ENCODE measurements around the gene HTRA1.

Gene HTRA1

DNA sequence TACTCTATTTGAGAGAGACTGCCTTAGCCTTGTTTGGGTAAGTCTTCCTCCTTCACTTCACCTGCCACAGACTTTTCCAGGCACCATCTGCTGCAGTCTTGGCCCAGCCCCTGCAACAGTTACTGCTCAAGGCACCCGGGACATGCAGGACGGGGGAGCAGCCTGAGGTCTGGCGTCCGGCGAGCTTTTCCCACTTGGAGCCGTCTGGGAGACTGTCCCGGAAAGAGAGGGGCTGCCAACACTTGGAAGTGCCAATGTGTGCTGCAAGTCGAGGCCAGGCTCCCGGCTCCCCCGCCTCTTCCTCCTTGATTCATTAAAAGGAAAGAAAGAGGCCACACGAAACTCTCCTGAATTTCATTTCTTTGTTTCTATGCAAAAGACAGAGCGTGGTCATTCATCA, 13.7 kb downstream of the HTRA1 start:
- no peak for DNase-seq

DNA sequence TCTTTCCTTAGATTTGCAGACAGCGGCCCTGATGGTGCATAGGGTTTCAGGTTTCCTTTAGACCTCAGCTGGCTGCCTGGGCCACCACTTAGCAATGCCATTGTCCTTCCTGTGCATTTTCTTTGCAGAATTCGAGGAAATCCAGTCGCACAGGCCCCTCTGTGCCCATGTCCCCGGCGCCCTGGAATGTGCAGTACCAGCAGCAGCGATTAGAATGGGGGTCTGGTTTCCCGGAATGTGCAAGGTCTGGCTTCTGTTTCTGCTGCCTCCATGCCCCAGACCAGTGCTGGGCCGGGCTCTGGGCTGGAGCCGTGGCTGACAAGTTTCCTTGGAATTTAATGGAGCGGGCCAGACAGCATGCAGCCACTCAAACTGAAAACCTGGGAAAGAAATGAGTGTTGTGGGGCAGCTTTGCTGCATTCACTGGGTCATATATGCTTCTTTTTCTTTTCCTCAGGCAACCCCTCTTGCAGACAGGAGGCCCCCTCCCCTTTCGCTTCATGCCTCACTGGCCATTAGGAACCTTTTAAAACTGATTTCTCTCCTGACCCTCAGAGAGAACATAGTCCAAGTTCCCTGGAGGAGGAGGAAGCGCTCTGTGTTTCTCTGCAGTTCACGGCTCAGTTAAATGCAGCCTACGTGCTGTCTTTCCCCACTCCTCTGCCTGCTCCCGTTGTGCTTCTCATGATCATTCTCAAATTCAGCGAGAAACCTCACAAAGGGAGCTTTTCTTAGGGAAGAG, 14.4 kb downstream of the HTRA1 start:
- DNase-seq: no peak

DNA sequence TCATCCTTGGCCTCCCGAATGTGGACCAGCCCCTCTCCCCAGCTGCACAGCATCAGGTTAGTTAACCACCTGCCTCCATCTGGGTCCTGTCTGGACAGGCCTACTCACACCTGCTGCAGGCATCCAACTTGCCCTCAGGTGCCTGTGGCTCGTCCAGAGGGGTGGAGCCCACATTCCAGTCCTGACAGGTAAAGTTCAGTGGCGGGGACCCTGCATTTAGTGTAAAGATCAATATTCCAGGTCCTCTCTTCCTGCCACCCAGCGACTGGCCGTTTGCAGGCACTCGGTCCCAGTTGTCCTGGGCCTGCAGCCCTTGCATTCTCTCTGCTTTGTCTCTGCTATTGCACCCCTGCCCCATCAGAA, 15.0 kb downstream of the HTRA1 start:
- DNase-seq: no peak

DNA sequence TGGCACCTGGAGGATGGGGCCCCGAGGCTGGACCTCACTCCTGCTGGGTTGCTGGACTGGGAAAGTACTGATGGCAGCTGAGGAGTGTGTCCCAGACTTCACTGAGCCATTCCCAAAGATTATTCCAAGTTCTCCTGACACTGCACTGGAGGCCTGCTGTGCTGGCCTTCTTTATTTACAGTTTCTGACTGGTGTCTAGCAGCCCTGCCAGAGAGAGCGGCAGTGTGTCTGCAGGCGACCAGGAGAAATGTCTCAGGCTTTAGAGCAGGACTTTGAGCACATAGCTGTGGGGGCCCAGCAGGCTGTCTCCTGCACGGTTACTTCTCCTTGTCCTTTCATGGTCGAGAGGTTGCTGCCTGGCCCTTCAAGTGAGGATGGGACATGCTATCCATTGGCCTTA, 16.1 kb downstream of the HTRA1 start:
- DNase-seq: no peak

DNA sequence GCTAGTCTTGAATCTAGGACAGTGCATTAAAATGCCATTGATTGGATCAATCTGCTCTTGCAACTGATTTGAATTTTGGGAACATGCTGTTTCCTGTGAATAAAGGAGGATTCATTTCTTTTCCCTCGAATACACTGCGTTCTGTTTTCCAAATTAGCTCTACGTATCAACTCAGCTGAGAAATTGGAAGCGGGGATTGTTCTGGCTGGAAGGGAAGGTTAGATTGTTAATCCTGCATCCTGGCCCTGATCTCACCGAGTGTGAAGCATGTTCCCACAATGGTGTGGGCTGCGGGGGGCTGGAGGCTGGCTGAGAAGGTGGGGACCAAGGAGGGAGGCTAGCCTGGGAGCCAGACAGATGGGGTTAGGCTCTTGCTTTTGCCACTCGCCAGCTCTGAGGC, 17.6 kb downstream of the HTRA1 start:
- no peak for DNase-seq

DNA sequence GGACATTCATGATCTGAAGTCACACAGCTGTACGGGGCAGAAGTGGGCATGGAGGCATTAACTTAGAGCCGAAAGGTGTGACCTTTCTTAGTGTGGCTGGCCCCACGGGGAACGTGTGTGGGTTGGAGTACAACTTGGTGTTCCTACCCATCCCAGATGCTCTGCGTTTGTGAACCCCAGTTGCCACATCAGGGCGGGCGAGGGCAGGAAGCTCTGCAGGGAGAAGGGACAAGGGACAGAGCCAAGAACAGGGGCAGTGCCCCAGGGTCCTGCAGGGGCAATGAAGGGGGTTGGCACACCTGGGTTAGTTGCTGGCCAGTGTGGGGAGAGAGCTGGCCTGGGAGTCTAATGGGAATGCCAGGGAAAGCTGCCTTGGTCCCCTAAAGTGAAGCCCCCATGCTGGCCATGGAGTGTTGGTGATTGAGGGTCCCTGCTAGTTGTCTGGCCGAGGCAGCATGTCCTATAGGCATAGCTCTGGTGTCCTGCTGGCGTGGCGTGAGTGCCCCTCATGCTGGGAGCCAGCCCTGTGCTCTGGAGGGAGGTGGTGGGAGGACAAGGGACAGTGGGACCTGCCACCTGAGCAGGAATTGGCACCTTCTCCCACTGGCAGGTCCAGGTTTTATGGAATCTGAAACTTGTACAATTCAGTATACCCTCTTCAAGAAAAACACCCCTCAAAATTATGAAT, 18.9 kb downstream of the HTRA1 start:
- no peak for DNase-seq

DNA sequence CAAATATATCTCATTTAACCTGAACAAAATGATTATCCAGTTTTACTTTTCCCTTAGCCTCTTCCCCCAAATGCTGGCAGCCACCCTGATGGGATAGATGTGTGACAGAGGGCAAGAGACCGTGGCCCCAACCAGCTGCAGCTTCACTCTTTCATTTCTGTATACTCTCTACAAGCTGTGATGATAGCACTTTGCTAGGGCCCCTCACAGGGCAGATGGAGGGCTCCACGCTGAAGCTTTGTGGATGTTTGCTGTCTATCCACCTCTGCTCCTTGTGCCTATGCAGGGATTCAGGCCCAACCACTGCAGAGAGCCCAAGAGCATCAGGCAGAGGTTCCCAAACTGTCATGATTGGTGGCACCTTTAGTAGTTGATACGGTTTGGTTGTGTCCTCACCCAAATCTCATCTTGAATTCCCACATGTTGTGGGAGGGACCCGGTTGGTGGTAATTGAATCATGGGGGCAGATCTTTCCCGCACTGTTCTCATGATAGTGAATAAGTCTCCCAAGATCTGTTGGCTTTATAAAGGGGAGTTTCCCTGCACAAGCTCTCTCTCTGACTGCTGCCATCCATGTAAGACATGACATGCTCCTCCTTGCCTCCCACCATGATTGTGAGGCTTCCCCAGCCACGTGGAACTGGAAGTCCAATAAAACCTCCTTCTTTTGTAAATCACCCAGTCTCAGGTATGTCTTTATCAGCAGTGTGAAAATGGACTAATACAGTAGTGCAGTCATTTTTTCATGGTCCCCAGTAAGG, 20.1 kb downstream of the HTRA1 start:
- no peak for DNase-seq

DNA sequence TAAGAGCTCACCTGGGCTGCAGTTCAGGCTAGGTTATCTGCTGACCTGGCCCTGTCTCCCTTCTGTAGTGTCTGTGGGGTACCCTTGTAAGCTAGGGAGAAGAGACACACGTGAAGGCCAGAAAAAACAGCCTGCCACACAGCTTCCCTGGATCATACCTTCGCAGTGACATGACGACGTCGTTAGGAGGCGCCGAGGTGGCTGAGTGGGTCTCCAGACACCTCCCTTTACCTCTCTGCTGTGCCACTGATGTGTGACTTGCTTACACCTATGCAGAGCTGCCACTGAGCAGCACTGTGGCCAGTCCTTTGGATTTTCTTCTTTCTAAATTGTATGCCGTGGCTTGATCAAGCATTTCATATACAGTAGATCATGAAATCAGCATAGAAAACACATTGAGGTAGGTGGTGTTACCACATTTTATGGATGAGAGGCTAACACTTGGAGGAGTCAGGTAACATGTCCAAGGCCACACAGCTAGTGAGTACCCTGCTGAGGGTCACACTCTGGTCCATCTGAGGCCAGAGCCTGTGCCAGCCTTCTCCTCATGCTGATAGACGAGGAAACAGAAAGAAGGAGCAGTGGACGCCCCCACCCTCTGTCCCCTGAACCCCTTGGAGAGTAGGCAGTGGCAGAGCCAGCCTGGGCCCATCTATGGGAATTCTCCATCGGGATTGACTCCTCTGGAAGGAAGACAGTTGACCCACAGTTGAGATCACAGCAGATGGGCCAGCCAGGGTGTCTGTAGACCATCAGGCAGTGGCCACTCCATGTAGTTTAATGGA, 23.1 kb downstream of the HTRA1 start:
- DNase-seq: no peak

DNA sequence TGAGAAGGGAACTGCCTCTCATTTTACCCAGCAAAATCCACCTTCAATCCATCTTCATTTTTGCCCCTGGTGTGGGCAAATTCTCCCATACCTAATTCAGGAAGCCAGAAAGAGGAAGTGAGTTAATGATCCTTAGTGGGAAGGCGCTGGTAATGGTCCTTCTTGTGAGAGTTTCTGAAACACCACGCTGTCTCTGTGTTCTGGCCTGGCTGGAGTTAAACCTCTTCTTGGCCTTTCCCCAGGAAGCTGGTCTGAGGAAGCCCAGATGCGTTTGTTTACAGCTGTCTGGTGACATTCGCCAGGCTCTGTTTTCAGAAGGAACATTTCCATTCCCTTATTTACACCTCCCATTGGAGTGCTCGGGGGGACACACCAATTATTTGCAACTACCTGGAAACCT, 24.3 kb downstream of the HTRA1 start:
- DNase-seq: no peak

DNA sequence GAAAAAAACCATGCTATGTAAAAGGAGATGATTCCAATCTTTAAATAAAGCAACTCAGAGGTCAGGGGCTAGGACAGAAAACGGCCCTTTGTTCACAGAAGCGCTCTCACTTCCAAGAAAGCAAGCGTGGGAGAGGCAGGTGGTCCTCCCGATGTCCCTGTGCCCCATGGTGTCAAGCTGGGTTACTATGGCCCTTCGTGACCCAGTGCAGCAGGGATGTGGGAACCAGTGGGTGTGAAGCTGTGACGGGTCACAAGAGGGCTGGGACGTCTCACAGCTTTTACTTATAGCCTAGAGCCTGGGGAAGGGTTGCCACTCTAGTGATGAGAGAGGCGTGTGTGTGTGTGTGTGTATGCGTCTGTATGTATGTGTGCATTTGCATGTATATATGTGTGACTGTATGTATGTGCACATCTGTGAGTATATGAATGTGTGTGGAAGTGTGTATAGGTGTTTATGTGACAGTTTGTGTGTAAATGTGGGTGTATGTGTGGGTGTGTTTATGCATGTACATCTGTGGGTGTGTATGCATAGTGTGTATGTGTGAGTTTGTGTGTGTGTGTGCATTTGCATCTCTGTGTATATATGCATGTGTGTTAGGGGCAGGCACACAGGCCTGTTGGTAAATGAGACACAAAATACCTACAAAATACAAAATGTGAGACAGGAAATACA, 25.2 kb downstream of the HTRA1 start:
- no peak for DNase-seq

DNA sequence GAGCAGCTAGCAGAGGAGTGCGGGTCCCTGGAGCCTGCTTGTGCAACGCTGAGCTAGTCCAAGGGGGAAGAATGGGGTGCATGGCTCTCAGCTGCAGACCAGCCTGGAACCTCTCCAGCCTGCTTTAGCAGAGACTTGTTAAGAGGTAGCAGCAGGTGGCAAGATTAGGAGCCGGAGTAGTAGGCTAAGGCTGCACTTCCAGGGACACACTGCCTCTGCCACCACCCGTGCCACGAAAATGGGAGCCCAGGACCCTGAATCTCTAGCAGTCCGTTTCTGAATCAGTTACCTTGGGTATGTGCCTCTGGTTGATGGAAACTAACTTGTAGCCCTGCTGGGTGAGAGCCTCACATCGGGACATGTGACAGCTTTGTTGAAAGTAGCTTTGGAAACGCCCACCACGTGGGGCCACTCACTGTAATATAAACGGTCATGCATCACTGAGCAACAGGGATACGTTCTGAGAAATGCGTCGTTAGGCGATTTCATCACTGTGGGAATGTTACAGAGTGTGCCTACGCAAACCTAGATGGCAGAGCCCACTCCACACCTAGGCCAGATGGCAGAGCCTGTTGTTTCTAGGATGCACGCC, 25.9 kb downstream of the HTRA1 start:
- peak; percentile 29 for DNase-seq

DNA sequence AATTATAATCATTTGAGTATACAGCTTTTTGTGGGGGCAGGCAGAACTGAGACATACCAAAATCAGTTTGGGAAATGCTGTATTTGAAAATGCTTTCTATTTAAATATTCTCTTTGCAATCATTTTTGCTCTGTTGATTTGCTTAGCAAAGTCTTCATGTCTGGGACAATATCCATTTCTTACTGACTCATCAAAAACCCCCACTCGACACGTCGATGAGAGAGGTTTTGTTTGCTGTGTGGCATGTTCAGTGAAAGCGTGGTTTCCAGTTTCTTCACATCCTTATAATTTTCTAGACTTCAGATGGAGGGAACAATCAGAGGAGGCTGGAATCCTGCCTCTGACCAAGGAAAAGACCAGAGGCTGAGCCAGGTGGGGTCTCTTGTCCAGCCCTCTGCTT, 28.9 kb downstream of the HTRA1 start:
- no peak for DNase-seq

DNA sequence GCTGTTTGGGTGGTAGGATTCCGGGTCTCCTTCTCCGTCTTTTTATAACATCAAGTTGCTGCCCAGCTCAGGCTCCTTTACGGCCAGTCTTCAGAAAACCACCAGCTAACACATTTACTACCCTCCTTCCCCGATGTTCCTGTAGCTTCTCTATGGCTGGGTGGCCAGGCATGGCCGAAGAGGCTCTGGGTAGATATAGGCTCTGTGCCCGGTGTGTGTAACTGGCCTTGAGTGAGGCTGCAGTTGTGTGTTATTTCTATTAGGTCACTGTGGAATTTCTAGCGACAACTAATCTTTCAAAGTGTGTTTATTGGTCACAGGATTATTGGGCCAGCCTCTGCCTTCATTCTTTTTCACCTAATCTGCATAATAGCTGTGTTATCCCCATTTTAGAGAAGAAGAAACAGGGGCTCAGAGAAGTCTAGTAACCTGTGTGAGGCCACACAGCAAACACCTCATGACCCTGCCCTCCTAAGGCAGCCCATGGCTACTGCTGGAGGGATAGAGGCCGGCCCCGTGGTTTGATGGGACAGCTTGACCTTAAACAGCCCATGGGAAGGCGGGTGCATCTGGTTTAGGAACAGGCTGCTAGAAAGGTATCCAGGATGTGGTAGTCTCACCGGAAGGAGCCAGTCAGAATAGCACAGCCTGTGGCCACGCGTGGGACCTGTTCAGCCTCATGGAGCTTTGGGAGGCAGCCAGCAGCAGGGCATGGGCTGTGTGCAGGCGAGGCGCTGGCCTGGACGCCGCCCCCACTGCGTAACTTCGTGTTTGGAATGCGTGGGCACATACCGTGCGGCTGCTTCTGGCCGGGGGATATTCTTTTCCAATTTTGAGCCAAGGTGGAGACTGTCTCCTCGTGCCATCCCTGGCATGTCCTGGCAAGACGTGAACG, 29.7 kb downstream of the HTRA1 start:
- no peak for DNase-seq

DNA sequence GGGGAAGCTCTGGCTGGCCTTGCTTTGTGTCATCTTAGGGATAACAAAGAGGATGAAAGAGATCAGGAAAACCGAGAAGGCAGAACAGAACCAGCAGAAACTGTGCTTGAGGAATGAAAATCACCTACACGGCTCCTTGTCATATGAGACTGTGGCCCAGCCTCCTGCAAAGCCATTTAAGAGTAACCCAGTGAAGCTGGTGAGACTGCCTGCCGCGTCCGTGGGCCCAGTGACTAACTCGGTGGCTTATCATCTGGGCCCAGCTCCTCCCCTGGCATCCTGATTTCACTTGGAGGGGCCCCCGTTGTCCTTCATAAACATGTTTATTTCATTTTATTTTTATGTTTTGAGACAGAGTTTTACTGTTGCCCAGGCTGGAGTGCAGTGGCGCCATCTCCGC, 30.7 kb downstream of the HTRA1 start:
- DNase-seq: no peak

DNA sequence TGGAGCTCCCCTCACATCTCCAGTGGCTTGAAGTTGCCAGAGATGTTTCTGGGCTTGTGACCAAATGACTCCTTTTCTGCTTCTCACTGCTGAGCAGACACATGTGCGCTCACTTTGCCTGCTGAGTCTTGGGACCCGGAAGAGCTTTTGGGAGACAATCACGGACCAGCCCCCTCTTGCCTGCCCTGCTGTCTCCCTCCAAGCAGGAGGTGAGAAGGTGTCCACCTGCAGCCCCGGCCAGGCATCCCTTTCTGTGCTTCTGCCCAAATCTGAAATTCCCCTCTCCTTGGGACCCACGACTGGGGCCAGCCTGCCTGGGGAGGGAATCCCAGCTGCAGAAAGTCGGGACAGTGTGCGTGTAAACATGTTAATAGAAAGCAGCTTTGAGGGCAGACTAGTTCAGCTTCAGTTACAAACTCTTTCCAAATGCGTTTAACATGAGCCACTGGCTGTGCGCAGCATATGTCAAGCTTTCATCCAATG, 31.7 kb downstream of the HTRA1 start:
- DNase-seq: no peak

DNA sequence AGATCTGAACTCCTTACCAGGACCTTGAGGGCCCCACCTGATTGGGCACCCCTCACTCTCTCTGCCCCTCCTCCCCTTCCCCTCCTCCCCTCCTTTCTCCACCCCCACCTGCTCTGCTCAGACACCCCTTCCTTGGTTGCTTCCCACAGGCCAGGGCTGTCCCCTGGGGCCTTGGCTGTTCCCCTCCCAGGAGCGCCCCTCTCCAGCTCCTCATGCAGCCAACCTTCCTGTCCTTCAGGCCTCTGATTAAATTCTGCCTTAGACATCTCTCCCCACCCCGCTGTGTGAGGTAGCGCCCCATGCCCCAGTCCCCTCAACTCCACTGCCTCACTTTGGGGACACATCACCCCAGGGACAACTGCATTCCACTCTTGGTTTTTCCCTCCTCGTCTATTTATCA, 32.4 kb downstream of the HTRA1 start:
- DNase-seq: no peak

DNA sequence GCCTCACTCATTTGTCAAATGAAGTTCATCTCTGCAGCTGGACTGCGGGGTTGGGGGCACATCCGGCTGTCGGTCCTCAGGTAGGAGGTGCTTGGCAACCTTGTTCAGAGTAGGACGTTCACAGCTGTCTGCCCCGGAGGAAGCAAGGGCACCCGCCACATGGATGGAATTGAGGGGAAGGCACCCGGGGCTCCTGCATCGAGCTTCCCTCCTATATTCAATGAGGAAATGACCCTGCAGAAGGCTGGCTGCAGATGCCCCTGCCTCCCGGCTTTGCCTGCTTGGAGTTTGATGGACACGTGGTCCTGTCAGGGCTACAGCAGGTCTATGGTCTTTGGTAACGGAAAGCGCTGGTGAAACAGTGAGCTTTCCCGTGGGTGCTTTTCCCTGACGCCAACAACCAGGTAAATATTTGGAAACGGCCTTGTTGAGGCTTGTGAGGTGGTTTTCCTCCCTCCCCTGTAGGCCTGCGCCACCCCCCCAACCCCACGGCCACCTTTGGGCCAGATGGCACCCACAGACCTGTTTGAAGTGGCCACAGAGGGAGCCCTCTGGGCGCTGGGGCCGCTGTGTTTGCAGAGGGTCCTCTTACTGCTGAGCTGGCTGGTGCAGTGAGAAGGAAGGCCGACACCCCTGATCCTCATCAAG, 32.9 kb downstream of the HTRA1 start:
- DNase-seq: no peak

DNA sequence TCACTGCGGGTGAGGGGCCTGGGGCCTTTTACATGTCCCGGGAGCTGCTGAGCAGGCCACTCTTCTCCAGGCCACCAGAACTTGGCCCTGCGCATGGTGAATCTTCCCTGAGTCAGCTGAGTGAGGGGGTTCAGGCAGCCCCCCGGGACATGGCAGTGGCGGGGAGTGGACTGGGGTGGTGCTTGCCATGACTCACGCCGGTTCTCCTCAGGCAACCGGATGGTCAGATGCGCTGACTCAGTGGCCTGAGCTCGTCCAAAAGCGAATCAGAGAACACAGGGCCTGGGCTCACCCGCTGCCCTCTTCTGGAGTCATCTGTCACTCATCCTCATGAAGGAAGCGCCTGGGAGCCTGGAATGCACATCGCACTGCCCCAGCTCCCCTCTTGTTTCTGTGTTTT, 33.5 kb downstream of the HTRA1 start:
- DNase-seq: no peak

DNA sequence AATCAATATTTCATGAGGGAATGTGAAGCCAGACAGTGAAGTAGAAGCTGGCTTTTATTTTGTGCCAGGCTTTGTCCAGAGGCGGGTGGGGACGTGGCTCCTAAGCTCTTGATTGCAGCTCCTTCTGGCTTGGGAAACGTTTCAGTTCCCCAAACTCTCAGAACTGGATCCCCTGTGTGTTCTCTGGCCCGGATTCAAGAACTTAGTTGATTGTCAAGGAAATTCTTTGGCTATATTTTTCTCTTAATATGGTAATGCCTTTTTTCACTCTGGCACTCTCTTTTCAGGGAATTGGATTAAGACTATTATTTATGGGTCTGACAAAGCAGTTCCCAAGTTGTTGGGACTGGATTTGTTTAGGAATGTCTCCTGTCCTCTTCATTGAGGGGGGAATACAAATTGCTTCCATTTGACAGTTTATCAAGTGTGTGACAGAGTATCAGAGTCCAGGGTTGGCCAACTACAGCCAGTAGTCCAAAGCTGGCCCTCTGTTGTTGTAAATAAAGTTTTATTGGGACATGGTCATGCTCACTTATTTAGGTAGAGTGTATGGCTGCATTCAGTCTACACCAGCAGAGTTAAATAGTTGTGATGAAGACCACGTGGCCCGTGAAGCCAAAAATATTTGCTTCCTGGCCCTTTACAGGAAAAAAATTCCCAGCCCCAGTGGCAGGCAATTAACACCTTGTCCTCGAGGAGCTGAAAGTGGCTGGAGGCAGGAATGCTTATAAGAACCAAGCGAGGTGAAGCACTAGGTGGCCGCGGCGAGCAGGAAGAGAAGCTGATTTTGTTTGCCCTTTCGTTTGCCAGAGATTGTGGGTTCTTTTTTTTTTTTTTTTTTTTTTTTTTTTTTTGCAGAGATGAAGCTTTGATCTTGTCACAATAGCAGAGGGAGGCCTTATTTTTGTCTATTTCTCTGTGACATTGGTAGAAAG, 34.3 kb downstream of the HTRA1 start:
- DNase-seq: no peak

Data from NCI-H1092 treated with DMSO at 0.1 percent for 48 hours (cell line).